OCI-LY1 (cell line): Measurements from ENCODE around the gene ITGA5.

Experiments
- H2AFZ ChIP-seq: fragments of 200-600 bp; sonication (generic), shearing (Covaris generic); 2 replicates; pipeline ENCODE4 v1.6.0; 2014; ENCODE audit warnings: antibody characterized with exemption, mild to moderate bottlenecking, low read length
- H3F3A ChIP-seq: fragments of 200-600 bp; sonication (generic), shearing (Covaris generic); 2 replicates; pipeline ENCODE4 v1.6.0; 2014; ENCODE audit warnings: mild to moderate bottlenecking, antibody characterized with exemption, low read length, moderate library complexity; ENCODE audit not compliant: insufficient read depth
- H3K27ac ChIP-seq: fragments of 200-600 bp; sonication (generic); 2 replicates; pipeline ENCODE4 v1.5.1; 2014; ENCODE audit warnings: low read length, mixed run types, mild to moderate bottlenecking, low read depth; ENCODE audit not compliant: poor library complexity, severe bottlenecking
- H3K27me3 ChIP-seq: fragments of 200-600 bp; sonication (generic); 2 replicates; pipeline ENCODE4 v1.6.0; 2014; ENCODE audit warnings: antibody characterized with exemption, mild to moderate bottlenecking, low read length, moderate library complexity; ENCODE audit not compliant: insufficient read depth
- H3K36me3 ChIP-seq: fragments of 200-600 bp; sonication (generic); 2 replicates; pipeline ENCODE4 v1.6.1; 2014; ENCODE audit warnings: mild to moderate bottlenecking, antibody characterized with exemption, low read length, moderate library complexity, mixed read lengths; ENCODE audit not compliant: insufficient read depth
- H3K4me1 ChIP-seq: fragments of 200-600 bp; sonication (generic); 2 replicates; pipeline ENCODE4 v1.5.1; 2014; ENCODE audit warnings: mild to moderate bottlenecking, low read length, moderate library complexity; ENCODE audit not compliant: insufficient read depth, severe bottlenecking
- H3K4me2 ChIP-seq: fragments of 200-600 bp; sonication (generic), shearing (Covaris generic); 2 replicates; pipeline ENCODE4 v1.6.1; 2014; ENCODE audit warnings: low read length
- H3K4me3 ChIP-seq: fragments of 200-600 bp; sonication (generic); 2 replicates; pipeline ENCODE4 v1.5.1; 2014; ENCODE audit warnings: low read length, low read depth, mild to moderate bottlenecking, mixed read lengths; ENCODE audit not compliant: poor library complexity, severe bottlenecking
- H3K79me2 ChIP-seq: fragments of 200-600 bp; shearing (Covaris generic); 2 replicates; pipeline ENCODE4 v1.6.1; 2016; ENCODE audit warnings: mixed run types, low read length, mixed read lengths; ENCODE audit not compliant: insufficient read depth
- H3K9ac ChIP-seq: fragments of 200-600 bp; sonication (generic), shearing (Covaris generic); 2 replicates; pipeline ENCODE4 v1.6.1; 2014; ENCODE audit warnings: mild to moderate bottlenecking, low read length, mixed read lengths
- H3K9me2 ChIP-seq: fragments of 200-600 bp; sonication (generic), shearing (Covaris generic); 2 replicates; pipeline ENCODE4 v1.6.1; 2014; ENCODE audit warnings: low read depth, mild to moderate bottlenecking, low read length, mixed read lengths
- H3K9me3 ChIP-seq: fragments of 200-600 bp; shearing (Covaris generic); 2 replicates; pipeline ENCODE4 v1.6.1; 2014; ENCODE audit warnings: low read length, mixed read lengths
- H4K20me1 ChIP-seq: fragments of 200-600 bp; sonication (generic), shearing (Covaris generic); 2 replicates; pipeline ENCODE4 v1.6.0; 2016; ENCODE audit warnings: mild to moderate bottlenecking, low read length; ENCODE audit not compliant: insufficient read depth
- EZH2 ChIP-seq: fragments of 200-600 bp; sonication (generic), shearing (Covaris generic); IDR thresholded peaks from 2 replicates; pipeline ENCODE4 v1.8.0; 2017; ENCODE audit warnings: borderline replicate concordance, mixed run types, mild to moderate bottlenecking, antibody characterized with exemption, low read length, moderate library complexity, mixed read lengths
- TF ChIP-seq, protein P1 (sequence below): fragments of 200-600 bp; sonication (generic), shearing (Covaris generic); IDR thresholded peaks from 2 replicates; pipeline ENCODE4 v1.5.1; 2017; ENCODE audit warnings: mild to moderate bottlenecking, antibody characterized with exemption, low read length, moderate library complexity, mixed read lengths

ITGA5 gene

DNA sequence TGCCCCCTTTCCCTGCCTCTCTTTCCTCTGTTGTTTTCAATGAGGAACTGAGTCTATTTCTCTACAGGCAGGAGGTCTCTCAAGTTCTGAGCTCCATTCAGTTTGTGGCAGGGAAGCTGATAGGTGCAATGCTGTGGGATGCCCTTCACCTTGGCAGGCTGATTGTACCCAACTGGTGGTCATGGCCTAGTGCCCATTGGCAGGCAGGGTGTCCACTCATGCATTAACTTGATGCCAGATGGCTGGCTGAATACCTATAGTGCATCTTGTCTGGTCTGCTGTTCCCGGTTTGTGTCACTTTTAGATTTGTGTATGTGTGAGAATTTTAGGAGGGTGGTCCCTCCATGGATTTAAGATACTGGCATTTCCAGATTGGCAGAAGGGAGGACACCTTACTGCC, 20.0 kb upstream of the ITGA5 start:
- no peaks in the 10 kb centered on the region for H3F3A ChIP-seq
- H3K4me3 ChIP-seq = no peak overlapping the region
- TF ChIP-seq, protein P1, sequence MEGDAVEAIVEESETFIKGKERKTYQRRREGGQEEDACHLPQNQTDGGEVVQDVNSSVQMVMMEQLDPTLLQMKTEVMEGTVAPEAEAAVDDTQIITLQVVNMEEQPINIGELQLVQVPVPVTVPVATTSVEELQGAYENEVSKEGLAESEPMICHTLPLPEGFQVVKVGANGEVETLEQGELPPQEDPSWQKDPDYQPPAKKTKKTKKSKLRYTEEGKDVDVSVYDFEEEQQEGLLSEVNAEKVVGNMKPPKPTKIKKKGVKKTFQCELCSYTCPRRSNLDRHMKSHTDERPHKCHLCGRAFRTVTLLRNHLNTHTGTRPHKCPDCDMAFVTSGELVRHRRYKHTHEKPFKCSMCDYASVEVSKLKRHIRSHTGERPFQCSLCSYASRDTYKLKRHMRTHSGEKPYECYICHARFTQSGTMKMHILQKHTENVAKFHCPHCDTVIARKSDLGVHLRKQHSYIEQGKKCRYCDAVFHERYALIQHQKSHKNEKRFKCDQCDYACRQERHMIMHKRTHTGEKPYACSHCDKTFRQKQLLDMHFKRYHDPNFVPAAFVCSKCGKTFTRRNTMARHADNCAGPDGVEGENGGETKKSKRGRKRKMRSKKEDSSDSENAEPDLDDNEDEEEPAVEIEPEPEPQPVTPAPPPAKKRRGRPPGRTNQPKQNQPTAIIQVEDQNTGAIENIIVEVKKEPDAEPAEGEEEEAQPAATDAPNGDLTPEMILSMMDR = no peak
- TF ChIP-seq EZH2 = no peak
- H4K20me1 ChIP-seq = no peaks in the 10 kb centered on the region
- H3K9ac ChIP-seq = no peak overlapping the region
- H3K4me2 ChIP-seq = no peak overlapping the region
- no peak overlapping the region for H3K27ac ChIP-seq
- no peaks in the 10 kb centered on the region for H3K9me3 ChIP-seq
- H3K4me1 ChIP-seq = no peaks in the 10 kb centered on the region
- no peak overlapping the region for H2AFZ ChIP-seq
- no peaks in the 10 kb centered on the region for H3K79me2 ChIP-seq
- no peaks in the 10 kb centered on the region for H3K27me3 ChIP-seq
- H3K36me3 ChIP-seq = no peaks in the 10 kb centered on the region
- H3K9me2 ChIP-seq = no peaks in the 10 kb centered on the region

DNA sequence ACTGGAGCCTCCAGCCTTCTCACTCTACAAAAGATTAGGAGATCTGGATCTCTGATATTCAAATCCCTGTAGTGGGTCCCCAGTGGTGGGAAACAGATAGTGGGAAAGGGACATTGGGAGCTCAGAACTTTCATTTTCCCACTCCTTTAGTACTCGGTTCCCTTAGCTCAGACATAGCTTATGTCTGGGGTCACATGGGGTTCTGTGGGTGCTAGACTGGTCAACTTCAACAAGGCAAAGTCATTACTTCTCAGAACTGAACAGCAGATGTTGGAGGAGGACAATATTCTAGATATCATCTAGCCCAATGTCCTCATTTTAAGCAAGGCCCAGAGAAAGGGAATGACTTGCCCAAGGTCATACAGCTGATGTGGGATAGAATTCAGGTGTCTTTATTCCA, 19.5 kb upstream of the ITGA5 start:
- TF ChIP-seq, protein P1 = no peak
- TF ChIP-seq EZH2 = no peak

DNA sequence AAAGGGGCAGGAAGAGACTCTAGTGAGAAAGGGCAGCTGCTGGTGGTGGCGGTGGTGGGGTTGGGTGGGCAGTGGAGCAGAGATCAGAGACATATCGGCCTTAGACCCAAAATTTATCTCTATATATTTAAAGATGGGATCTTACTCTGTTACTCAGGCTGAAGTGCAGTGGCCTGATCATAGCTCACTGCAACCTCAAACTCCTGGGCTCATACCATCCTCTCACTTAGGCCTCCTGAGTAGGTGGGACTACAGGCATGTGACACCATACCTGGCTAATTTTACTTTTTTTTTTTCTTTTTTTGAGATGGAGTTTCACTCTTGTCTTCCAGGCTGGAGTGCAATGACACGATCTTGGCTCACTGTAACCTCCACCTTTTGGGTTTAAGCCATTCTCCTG, 18.6 kb upstream of the ITGA5 start:
- H3K36me3 ChIP-seq = no peaks in the 10 kb centered on the region
- no peaks in the 10 kb centered on the region for H3K9me2 ChIP-seq
- no peaks in the 10 kb centered on the region for H3K9me3 ChIP-seq
- no peaks in the 10 kb centered on the region for H4K20me1 ChIP-seq
- no peaks in the 10 kb centered on the region for H3F3A ChIP-seq
- no peak overlapping the region for H3K4me2 ChIP-seq
- H3K79me2 ChIP-seq = no peaks in the 10 kb centered on the region
- no peaks in the 10 kb centered on the region for H3K27me3 ChIP-seq
- no peak overlapping the region for H3K9ac ChIP-seq
- H3K4me1 ChIP-seq = no peaks in the 10 kb centered on the region
- TF ChIP-seq, protein P1 = no peak
- TF ChIP-seq EZH2 = no peak
- H3K27ac ChIP-seq = no peak overlapping the region
- no peak overlapping the region for H2AFZ ChIP-seq
- no peak overlapping the region for H3K4me3 ChIP-seq

More for the DNA sequence above, 19.5 kb upstream of the ITGA5 start:
- no peaks in the 10 kb centered on the region for H3K36me3 ChIP-seq
- no peak overlapping the region for H2AFZ ChIP-seq
- no peaks in the 10 kb centered on the region for H3F3A ChIP-seq
- no peak overlapping the region for H3K27ac ChIP-seq
- no peaks in the 10 kb centered on the region for H3K27me3 ChIP-seq
- no peak overlapping the region for H3K4me2 ChIP-seq
- H3K9me2 ChIP-seq = no peaks in the 10 kb centered on the region
- no peak overlapping the region for H3K4me3 ChIP-seq
- H3K9ac ChIP-seq = no peak overlapping the region
- H3K9me3 ChIP-seq = no peaks in the 10 kb centered on the region
- no peaks in the 10 kb centered on the region for H3K4me1 ChIP-seq
- no peaks in the 10 kb centered on the region for H4K20me1 ChIP-seq
- no peaks in the 10 kb centered on the region for H3K79me2 ChIP-seq
